Measurements from ENCODE around the gene DLL1. TPM values are rescaled to one million over a fixed set of nuclear protein-coding genes. Genes with fewer than 3 reads are reported as not detected.
A peak's percentile ranks its signal among the peaks of the same experiment; 100 is the strongest.

Gene DLL1
- total and polyA plus RNA-seq, 9 of the 15 experiments (the other 6 are each of a cell fraction or from before 2014, with no cell fraction given), result not detected

DNA sequence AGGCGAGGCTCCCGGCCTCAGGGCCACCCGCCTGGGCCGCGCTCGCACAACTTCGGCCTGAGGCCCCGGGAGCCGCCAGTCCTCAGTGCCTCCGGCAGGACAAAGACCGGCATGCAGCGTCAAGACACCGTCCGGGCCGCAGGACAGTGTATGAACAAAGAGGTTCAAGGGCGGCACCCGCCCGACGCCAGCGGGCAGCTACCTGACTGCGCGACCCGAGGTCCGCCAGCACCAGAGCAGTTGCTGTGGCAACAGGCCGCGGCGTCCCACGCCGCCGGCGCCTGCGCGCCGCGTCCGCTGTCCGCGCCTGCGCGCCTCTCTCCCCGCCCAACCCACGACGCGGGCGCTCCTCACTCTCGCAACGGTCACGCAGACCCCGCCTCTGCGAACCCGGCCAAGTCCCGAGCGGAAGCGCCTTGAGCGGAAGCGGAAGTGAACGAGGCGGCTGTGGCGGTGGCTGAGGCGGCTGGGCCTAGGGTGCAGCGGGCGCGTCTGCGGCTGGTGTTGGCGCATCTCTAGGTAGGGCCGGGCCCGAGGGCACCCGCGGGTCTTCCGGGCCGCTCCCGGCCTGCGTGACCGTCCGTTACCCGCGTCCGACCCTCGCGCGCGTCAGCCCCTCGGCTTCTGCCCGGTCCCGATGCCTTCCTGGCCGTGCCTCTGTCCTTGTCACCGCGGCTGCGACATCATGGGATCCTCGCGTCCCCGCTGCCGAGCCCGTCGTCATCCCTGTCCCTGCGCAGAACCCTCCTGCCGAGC, 15.6 kb upstream of the DLL1 start, which contains the start of gene FAM120B (continued):
- TF ChIP-seq, protein P1, sequence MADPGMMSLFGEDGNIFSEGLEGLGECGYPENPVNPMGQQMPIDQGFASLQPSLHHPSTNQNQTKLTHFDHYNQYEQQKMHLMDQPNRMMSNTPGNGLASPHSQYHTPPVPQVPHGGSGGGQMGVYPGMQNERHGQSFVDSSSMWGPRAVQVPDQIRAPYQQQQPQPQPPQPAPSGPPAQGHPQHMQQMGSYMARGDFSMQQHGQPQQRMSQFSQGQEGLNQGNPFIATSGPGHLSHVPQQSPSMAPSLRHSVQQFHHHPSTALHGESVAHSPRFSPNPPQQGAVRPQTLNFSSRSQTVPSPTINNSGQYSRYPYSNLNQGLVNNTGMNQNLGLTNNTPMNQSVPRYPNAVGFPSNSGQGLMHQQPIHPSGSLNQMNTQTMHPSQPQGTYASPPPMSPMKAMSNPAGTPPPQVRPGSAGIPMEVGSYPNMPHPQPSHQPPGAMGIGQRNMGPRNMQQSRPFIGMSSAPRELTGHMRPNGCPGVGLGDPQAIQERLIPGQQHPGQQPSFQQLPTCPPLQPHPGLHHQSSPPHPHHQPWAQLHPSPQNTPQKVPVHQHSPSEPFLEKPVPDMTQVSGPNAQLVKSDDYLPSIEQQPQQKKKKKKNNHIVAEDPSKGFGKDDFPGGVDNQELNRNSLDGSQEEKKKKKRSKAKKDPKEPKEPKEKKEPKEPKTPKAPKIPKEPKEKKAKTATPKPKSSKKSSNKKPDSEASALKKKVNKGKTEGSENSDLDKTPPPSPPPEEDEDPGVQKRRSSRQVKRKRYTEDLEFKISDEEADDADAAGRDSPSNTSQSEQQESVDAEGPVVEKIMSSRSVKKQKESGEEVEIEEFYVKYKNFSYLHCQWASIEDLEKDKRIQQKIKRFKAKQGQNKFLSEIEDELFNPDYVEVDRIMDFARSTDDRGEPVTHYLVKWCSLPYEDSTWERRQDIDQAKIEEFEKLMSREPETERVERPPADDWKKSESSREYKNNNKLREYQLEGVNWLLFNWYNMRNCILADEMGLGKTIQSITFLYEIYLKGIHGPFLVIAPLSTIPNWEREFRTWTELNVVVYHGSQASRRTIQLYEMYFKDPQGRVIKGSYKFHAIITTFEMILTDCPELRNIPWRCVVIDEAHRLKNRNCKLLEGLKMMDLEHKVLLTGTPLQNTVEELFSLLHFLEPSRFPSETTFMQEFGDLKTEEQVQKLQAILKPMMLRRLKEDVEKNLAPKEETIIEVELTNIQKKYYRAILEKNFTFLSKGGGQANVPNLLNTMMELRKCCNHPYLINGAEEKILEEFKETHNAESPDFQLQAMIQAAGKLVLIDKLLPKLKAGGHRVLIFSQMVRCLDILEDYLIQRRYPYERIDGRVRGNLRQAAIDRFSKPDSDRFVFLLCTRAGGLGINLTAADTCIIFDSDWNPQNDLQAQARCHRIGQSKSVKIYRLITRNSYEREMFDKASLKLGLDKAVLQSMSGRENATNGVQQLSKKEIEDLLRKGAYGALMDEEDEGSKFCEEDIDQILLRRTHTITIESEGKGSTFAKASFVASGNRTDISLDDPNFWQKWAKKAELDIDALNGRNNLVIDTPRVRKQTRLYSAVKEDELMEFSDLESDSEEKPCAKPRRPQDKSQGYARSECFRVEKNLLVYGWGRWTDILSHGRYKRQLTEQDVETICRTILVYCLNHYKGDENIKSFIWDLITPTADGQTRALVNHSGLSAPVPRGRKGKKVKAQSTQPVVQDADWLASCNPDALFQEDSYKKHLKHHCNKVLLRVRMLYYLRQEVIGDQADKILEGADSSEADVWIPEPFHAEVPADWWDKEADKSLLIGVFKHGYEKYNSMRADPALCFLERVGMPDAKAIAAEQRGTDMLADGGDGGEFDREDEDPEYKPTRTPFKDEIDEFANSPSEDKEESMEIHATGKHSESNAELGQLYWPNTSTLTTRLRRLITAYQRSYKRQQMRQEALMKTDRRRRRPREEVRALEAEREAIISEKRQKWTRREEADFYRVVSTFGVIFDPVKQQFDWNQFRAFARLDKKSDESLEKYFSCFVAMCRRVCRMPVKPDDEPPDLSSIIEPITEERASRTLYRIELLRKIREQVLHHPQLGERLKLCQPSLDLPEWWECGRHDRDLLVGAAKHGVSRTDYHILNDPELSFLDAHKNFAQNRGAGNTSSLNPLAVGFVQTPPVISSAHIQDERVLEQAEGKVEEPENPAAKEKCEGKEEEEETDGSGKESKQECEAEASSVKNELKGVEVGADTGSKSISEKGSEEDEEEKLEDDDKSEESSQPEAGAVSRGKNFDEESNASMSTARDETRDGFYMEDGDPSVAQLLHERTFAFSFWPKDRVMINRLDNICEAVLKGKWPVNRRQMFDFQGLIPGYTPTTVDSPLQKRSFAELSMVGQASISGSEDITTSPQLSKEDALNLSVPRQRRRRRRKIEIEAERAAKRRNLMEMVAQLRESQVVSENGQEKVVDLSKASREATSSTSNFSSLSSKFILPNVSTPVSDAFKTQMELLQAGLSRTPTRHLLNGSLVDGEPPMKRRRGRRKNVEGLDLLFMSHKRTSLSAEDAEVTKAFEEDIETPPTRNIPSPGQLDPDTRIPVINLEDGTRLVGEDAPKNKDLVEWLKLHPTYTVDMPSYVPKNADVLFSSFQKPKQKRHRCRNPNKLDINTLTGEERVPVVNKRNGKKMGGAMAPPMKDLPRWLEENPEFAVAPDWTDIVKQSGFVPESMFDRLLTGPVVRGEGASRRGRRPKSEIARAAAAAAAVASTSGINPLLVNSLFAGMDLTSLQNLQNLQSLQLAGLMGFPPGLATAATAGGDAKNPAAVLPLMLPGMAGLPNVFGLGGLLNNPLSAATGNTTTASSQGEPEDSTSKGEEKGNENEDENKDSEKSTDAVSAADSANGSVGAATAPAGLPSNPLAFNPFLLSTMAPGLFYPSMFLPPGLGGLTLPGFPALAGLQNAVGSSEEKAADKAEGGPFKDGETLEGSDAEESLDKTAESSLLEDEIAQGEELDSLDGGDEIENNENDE (IDR thresholded peaks at IDR 0.05; ENCODE audit: low read depth, low read length), result no peak
- no peak; the same call in 1 of the 2 replicates for TF ChIP-seq XRCC5 (IDR thresholded peaks at IDR 0.05; ENCODE audit: low read depth, low read length)
- peak; percentile 42; the same call in 1 of the 2 replicates for TF ChIP-seq ZKSCAN1 (IDR thresholded peaks at IDR 0.05; ENCODE audit: low read depth, low read length)
- no peak for TF ChIP-seq ZNF707 (CRISPR knock-in tag; conservative IDR thresholded peaks at IDR 0.05)
- no peak for TF ChIP-seq NEUROD1 (IDR thresholded peaks at IDR 0.05; ENCODE audit: borderline replicate concordance, low read depth, low read length, partially characterized antibody)
- no peak for TF ChIP-seq CEBPG (CRISPR knock-in tag; IDR thresholded peaks at IDR 0.05)
- no peak for TF ChIP-seq CEBPG (tag; conservative IDR thresholded peaks at IDR 0.05 in 1 of 2, IDR thresholded peaks at IDR 0.05 in 1 of 2)
- TF ChIP-seq ZNF143 (CRISPR knock-in tag; IDR thresholded peaks at IDR 0.05), result no peak
- TF ChIP-seq, protein P2, sequence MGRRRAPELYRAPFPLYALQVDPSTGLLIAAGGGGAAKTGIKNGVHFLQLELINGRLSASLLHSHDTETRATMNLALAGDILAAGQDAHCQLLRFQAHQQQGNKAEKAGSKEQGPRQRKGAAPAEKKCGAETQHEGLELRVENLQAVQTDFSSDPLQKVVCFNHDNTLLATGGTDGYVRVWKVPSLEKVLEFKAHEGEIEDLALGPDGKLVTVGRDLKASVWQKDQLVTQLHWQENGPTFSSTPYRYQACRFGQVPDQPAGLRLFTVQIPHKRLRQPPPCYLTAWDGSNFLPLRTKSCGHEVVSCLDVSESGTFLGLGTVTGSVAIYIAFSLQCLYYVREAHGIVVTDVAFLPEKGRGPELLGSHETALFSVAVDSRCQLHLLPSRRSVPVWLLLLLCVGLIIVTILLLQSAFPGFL (CRISPR knock-in tag; IDR thresholded peaks at IDR 0.05), result no peak
- TF ChIP-seq BCOR (IDR thresholded peaks at IDR 0.05), result peak; percentile 44; the same call in 1 of the 2 replicates
- peak; percentile 93 for TF ChIP-seq POLR2AphosphoS5 (IDR thresholded peaks at IDR 0.05; ENCODE audit: control insufficient read depth, insufficient read depth, low read depth, low read length)
- TF ChIP-seq SMAD4 (CRISPR knock-in tag; conservative IDR thresholded peaks at IDR 0.05), result peak; percentile 39; the same call in 1 of the 2 replicates
- TF ChIP-seq, protein P3, sequence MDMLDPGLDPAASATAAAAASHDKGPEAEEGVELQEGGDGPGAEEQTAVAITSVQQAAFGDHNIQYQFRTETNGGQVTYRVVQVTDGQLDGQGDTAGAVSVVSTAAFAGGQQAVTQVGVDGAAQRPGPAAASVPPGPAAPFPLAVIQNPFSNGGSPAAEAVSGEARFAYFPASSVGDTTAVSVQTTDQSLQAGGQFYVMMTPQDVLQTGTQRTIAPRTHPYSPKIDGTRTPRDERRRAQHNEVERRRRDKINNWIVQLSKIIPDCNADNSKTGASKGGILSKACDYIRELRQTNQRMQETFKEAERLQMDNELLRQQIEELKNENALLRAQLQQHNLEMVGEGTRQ (CRISPR knock-in tag; IDR thresholded peaks at IDR 0.05), result no peak
- no peak for TF ChIP-seq ZEB2 (IDR thresholded peaks at IDR 0.05)
